CD4-positive, CD25-positive, alpha-beta regulatory T cell (primary cell): Measurements from ENCODE around the gene CFTR. TPM values are rescaled to one million over a fixed set of nuclear protein-coding genes. Genes with fewer than 3 reads are reported as not detected.

Source experiments
- ATAC-seq, 2 donors: fragments of 150-1000 bp; cut with Tn5 transposase; one replicate each; pipeline ENCODE4 v1.10.0; 2021; ENCODE audit warnings: low read depth in 2 of 2, moderate number of reproducible peaks in 2 of 2, moderate library complexity in 1 of 2
- DNase-seq, 3 donors: peaks; one replicate each; pipeline versions ENCODE4 v3.0.0 to v3.0.0-alpha.2; 2012 to 2022; ENCODE audit warnings: mixed read lengths in 1 of 3
- H3K27ac ChIP-seq: one replicate; pipeline ENCODE4 v1.7.0; 2013; ENCODE audit warnings: mild to moderate bottlenecking, low read length; ENCODE audit not compliant: insufficient read depth, poor library complexity, severe bottlenecking
- H3K27me3 ChIP-seq: one replicate; pipeline ENCODE4 v1.7.0; 2013; ENCODE audit warnings: low read length; ENCODE audit not compliant: control insufficient read depth, insufficient read depth
- H3K36me3 ChIP-seq: one replicate; pipeline ENCODE4 v1.7.0; 2013; ENCODE audit warnings: mild to moderate bottlenecking, low read length, moderate library complexity; ENCODE audit not compliant: control insufficient read depth, insufficient read depth
- H3K4me1 ChIP-seq: 2 replicates; pipeline ENCODE4 v1.7.0; 2013; ENCODE audit warnings: mild to moderate bottlenecking, low read length; ENCODE audit not compliant: insufficient read depth, control insufficient read depth, poor library complexity, severe bottlenecking
- H3K4me3 ChIP-seq: one replicate; pipeline ENCODE4 v1.7.0; 2013; ENCODE audit warnings: low read depth, mild to moderate bottlenecking, low read length, moderate library complexity
- H3K9me3 ChIP-seq, 2 experiments: 1 replicate in 1 of 2; 2 replicates in 1 of 2; pipeline ENCODE4 v1.7.0; 2013; ENCODE audit warnings: low read length in 2 of 2, mild to moderate bottlenecking in 1 of 2, moderate library complexity in 1 of 2; ENCODE audit not compliant: control insufficient read depth in 2 of 2
- H3K27ac Mint-ChIP-seq, 3 donors: one replicate each; pipeline ENCODE4 v1.8.0; 2020 to 2022; ENCODE audit warnings: mild to moderate bottlenecking in 3 of 3, mixed read lengths in 3 of 3, moderate library complexity in 2 of 3
- H3K27me3 Mint-ChIP-seq: one replicate; pipeline ENCODE4 v1.8.0; 2022; ENCODE audit warnings: mild to moderate bottlenecking, mixed read lengths
- H3K36me3 Mint-ChIP-seq: one replicate; pipeline ENCODE4 v1.8.0; 2020; ENCODE audit warnings: mixed read lengths
- H3K4me1 Mint-ChIP-seq, 4 donors: one replicate each; pipeline ENCODE4 v1.8.0; 2020 to 2022; ENCODE audit warnings: mixed read lengths in 4 of 4, mild to moderate bottlenecking in 1 of 4
- H3K4me3 Mint-ChIP-seq, 4 donors: one replicate each; pipeline ENCODE4 v1.8.0; 2020 to 2022; ENCODE audit warnings: mild to moderate bottlenecking in 4 of 4, mixed read lengths in 4 of 4, moderate library complexity in 3 of 4
- H3K9me3 Mint-ChIP-seq, 7 donors: one replicate each; pipeline ENCODE4 v1.8.0; 2020 to 2022; ENCODE audit warnings: mixed read lengths in 7 of 7, mild to moderate bottlenecking in 3 of 7, moderate library complexity in 2 of 7
- polyA plus RNA-seq, 4 donors: library from polyadenylated mRNA; unstranded; fragments of 300-500 nt; fragmentation: Illumina TruSeq; gene quantifications; one replicate each; pipeline ENCODE4 v1.2.3, GENCODE V29; 2021
- total RNA-seq: library from RNA; stranded (reverse); gene quantifications from one replicate; pipeline ENCODE4 v1.2.3, GENCODE V29; 2022

Gene CFTR
- total and polyA plus RNA-seq, 5 donors from 2014 or later: not detected

GRCh38 chr7:117548035-117548434, 68.2 kb downstream of the CFTR start:
- ATAC-seq (no peak), DNase-seq (no peak)
- no peak overlapping the region for H3K4me3 ChIP-seq
- no peaks in the 10 kb centered on the region for H3K4me1 ChIP-seq
- Mint-ChIP-seq H3K4me1 (no peaks in the 10 kb centered on the region), H3K27me3 (no peaks in the 10 kb centered on the region), H3K9me3 (peaks cover 0 to 5% (median 0%) of the 10 kb centered on the region in 7 donors), H3K27ac (no peak overlapping the region), H3K36me3 (no peaks in the 10 kb centered on the region), H3K4me3 (no peak overlapping the region)
- H3K9me3 ChIP-seq: no peaks in the 10 kb centered on the region
- H3K36me3 ChIP-seq: no peaks in the 10 kb centered on the region
- no peaks in the 10 kb centered on the region for H3K27me3 ChIP-seq
- H3K27ac ChIP-seq: no peak overlapping the region

- H3K27me3 Mint-ChIP-seq: no peaks in the 10 kb centered on the region
- H3K36me3 Mint-ChIP-seq: no peaks in the 10 kb centered on the region
- H3K4me1 ChIP-seq: no peaks in the 10 kb centered on the region
- no peak overlapping the region for H3K27ac ChIP-seq
- peaks cover 0 to 5% (median 1%) of the 10 kb centered on the region in 7 donors for H3K9me3 Mint-ChIP-seq
- no peaks in the 10 kb centered on the region for H3K27me3 ChIP-seq
- H3K4me1 Mint-ChIP-seq: no peaks in the 10 kb centered on the region
- no peaks in the 10 kb centered on the region for H3K9me3 ChIP-seq
- no peak for DNase-seq
- no peak for ATAC-seq
- no peak overlapping the region for H3K4me3 ChIP-seq
- no peak overlapping the region for H3K27ac Mint-ChIP-seq
- H3K4me3 Mint-ChIP-seq: no peak overlapping the region
- H3K36me3 ChIP-seq: no peaks in the 10 kb centered on the region
Measured at GRCh38 chr7:117550625-117551024, 70.8 kb downstream of the CFTR start.

GRCh38 chr7:117552660-117553059, 72.8 kb downstream of the CFTR start:
- peaks cover 0 to 5% (median 1%) of the 10 kb centered on the region in 7 donors for H3K9me3 Mint-ChIP-seq
- H3K4me3 Mint-ChIP-seq: no peak overlapping the region
- no peaks in the 10 kb centered on the region for H3K4me1 Mint-ChIP-seq
- no peaks in the 10 kb centered on the region for H3K36me3 Mint-ChIP-seq
- H3K27ac Mint-ChIP-seq: no peak overlapping the region
- no peaks in the 10 kb centered on the region for H3K27me3 Mint-ChIP-seq
- DNase-seq (no peak), ATAC-seq (no peak)
- Histone ChIP-seq H3K36me3 (no peaks in the 10 kb centered on the region), H3K27ac (no peak overlapping the region), H3K4me1 (no peaks in the 10 kb centered on the region), H3K27me3 (no peaks in the 10 kb centered on the region), H3K9me3 (no peaks in the 10 kb centered on the region), H3K4me3 (no peak overlapping the region)

- ATAC-seq: no peak
- DNase-seq: no peak
Measured at GRCh38 chr7:117555260-117555659, 75.4 kb downstream of the CFTR start.

GRCh38 chr7:117559391-117559790, 79.6 kb downstream of the CFTR start:
- Histone ChIP-seq H3K4me1 (no peaks in the 10 kb centered on the region), H3K27ac (no peak overlapping the region), H3K4me3 (no peak overlapping the region), H3K27me3 (no peaks in the 10 kb centered on the region), H3K36me3 (no peaks in the 10 kb centered on the region), H3K9me3 (no peaks in the 10 kb centered on the region)
- no peaks in the 10 kb centered on the region for H3K4me1 Mint-ChIP-seq
- no peak for DNase-seq
- H3K27me3 Mint-ChIP-seq: no peaks in the 10 kb centered on the region
- no peak overlapping the region for H3K27ac Mint-ChIP-seq
- ATAC-seq: no peak
- H3K4me3 Mint-ChIP-seq: no peak overlapping the region
- peaks cover 0 to 3% (median under 1%) of the 10 kb centered on the region in 7 donors for H3K9me3 Mint-ChIP-seq
- H3K36me3 Mint-ChIP-seq: no peaks in the 10 kb centered on the region

More at GRCh38 chr7:117555260-117555659, 75.4 kb downstream of the CFTR start:
- Histone ChIP-seq H3K36me3 (no peaks in the 10 kb centered on the region), H3K4me1 (no peaks in the 10 kb centered on the region), H3K27me3 (no peaks in the 10 kb centered on the region), H3K4me3 (no peak overlapping the region), H3K27ac (no peak overlapping the region), H3K9me3 (no peaks in the 10 kb centered on the region)
- no peaks in the 10 kb centered on the region for H3K27me3 Mint-ChIP-seq
- H3K9me3 Mint-ChIP-seq: peaks cover 0 to 5% (median 1%) of the 10 kb centered on the region in 7 donors
- H3K36me3 Mint-ChIP-seq: no peaks in the 10 kb centered on the region
- H3K27ac Mint-ChIP-seq: no peak overlapping the region
- no peaks in the 10 kb centered on the region for H3K4me1 Mint-ChIP-seq
- H3K4me3 Mint-ChIP-seq: no peak overlapping the region

GRCh38 chr7:117560030-117560429, 80.2 kb downstream of the CFTR start:
- H3K9me3 Mint-ChIP-seq: peaks cover 0 to 3% (median 0%) of the 10 kb centered on the region in 7 donors
- H3K27me3 Mint-ChIP-seq: no peaks in the 10 kb centered on the region
- Histone ChIP-seq H3K9me3 (no peaks in the 10 kb centered on the region), H3K27me3 (no peaks in the 10 kb centered on the region), H3K27ac (no peak overlapping the region), H3K4me3 (no peak overlapping the region), H3K36me3 (no peaks in the 10 kb centered on the region), H3K4me1 (no peaks in the 10 kb centered on the region)
- DNase-seq (no peak), ATAC-seq (no peak)
- no peaks in the 10 kb centered on the region for H3K4me1 Mint-ChIP-seq
- H3K27ac Mint-ChIP-seq: no peak overlapping the region
- no peak overlapping the region for H3K4me3 Mint-ChIP-seq
- H3K36me3 Mint-ChIP-seq: no peaks in the 10 kb centered on the region

GRCh38 chr7:117562759-117563158, 82.9 kb downstream of the CFTR start:
- H3K36me3 Mint-ChIP-seq: no peaks in the 10 kb centered on the region
- H3K27ac Mint-ChIP-seq: no peak overlapping the region
- no peak overlapping the region for H3K4me3 ChIP-seq
- no peaks in the 10 kb centered on the region for H3K4me1 Mint-ChIP-seq
- DNase-seq (no peak), ATAC-seq (no peak)
- H3K4me3 Mint-ChIP-seq: no peak overlapping the region
- H3K9me3 Mint-ChIP-seq: peaks cover 0 to 2% (median 0%) of the 10 kb centered on the region in 7 donors
- H3K27me3 Mint-ChIP-seq: no peaks in the 10 kb centered on the region
- no peaks in the 10 kb centered on the region for H3K4me1 ChIP-seq
- no peaks in the 10 kb centered on the region for H3K36me3 ChIP-seq
- H3K9me3 ChIP-seq: no peaks in the 10 kb centered on the region
- H3K27ac ChIP-seq: no peak overlapping the region
- no peaks in the 10 kb centered on the region for H3K27me3 ChIP-seq

GRCh38 chr7:117564080-117564479, 84.3 kb downstream of the CFTR start:
- DNase-seq (no peak), ATAC-seq (no peak)
- no peaks in the 10 kb centered on the region for H3K4me1 Mint-ChIP-seq
- H3K27me3 Mint-ChIP-seq: no peaks in the 10 kb centered on the region
- H3K36me3 ChIP-seq: no peaks in the 10 kb centered on the region
- H3K27ac Mint-ChIP-seq: no peak overlapping the region
- no peak overlapping the region for H3K4me3 ChIP-seq
- no peaks in the 10 kb centered on the region for H3K9me3 ChIP-seq
- no peaks in the 10 kb centered on the region for H3K4me1 ChIP-seq
- H3K9me3 Mint-ChIP-seq: peaks cover 0 to 2% (median 0%) of the 10 kb centered on the region in 7 donors
- H3K36me3 Mint-ChIP-seq: no peaks in the 10 kb centered on the region
- no peaks in the 10 kb centered on the region for H3K27me3 ChIP-seq
- H3K4me3 Mint-ChIP-seq: no peak overlapping the region
- H3K27ac ChIP-seq: no peak overlapping the region
